T-helper 22 cell (primary cell): Measurements from ENCODE around the gene ANKRD44.

Source experiments
- DNase-seq: peaks from one replicate; pipeline ENCODE4 v3.0.0-alpha.2; 2020; ENCODE audit warnings: low read depth

Gene ANKRD44

DNA sequence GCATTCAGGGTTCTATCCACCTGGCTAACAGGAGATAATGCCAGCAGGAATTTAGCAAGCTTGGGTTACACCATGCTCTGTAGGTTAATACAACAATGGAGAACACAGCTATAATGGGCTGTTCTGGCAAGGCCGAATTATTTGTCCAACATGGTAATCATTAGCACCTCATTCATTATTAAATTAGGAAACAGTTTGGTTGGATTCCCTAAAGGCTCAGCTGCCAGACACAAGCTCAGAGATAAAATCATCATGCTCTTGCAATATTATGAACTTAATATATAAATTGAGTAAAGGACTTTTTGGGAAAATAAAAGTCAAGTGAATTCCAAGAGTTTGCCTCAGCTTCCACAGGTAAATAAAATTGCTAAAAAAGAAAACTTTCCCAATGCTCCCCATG lies 166.4 kb downstream of the ANKRD44 start:
- DNase-seq: no peak

DNA sequence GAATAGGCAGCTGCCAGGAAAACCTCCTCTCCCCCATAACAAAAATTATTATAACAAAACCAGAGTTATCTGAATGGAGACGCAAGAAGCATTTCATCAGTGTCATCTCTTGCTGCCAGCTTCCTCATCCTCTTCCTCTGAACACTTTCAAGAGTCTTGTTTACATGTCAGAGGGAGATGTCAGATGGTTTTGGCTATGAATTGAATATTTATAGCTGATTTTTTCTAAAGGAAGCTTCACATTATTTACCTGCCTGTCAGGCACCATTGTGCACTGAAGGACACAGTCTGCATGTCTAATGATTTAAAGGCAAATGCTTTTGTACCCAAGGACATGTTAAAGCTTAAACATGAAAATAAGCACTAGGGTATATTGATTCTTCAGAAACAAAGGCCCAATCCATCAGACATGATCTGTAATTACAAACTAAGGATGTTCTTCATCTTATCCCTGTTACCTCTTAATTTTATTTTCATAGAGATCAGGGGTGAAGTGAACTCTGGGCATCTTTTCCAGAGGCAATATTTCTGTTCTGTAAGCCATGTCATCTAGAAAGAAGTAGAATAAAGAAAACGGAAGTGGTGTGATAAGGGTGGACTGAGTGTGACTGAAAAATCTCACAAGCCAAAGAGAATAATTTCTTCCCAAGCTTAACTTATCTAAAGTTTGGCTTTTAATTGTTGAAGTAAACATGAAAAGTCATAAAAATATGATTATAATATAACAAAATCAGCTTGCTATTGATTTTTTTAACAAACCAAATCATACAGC lies 168.7 kb downstream of the ANKRD44 start:
- DNase-seq: no peak

GRCh38 chr2:197140045-197140444 lies 170.5 kb downstream of the ANKRD44 start:
- DNase-seq: no peak

DNA sequence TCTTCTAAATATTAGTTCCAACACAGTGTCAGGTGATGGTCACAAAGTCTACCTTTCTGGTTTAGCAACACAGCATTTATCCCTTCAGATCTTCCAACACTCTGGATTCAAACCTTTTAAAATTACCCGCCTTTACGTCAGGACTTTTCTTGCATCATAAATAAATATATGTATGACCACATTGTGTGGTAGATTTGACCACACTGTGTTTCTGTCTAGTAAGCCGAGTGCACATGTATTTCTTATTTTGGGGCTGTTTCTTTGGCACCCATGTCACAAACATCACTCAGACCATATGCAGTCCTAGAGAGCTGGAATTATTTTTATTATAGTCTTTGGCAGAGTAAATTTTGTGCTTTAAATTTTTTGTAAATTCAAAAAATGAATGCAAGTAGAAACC lies 172.1 kb downstream of the ANKRD44 start:
- DNase-seq: no peak

- DNase-seq: no peak
Observed at GRCh38 chr2:197137826-197138477, 172.6 kb downstream of the ANKRD44 start.

DNA sequence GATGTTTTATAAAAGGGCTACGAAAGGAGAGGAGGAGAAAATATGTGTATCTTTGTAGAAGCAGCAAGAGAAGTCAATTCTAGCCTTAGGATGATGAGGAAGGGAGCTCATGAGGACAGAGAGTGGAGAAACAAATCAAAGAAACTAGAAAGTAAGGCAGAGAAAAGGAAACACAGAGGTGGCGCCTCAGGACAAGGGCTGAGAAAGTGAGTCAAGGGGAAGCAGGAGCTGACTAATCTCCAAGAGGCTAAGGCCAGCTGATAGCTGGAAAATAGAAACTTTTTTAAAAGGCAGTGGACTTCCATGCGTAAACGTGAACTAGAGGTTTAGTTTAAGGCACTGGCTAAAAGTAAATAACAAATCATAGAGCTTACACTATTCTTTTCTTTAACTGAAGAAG lies 173.3 kb downstream of the ANKRD44 start:
- no peak for DNase-seq

DNA sequence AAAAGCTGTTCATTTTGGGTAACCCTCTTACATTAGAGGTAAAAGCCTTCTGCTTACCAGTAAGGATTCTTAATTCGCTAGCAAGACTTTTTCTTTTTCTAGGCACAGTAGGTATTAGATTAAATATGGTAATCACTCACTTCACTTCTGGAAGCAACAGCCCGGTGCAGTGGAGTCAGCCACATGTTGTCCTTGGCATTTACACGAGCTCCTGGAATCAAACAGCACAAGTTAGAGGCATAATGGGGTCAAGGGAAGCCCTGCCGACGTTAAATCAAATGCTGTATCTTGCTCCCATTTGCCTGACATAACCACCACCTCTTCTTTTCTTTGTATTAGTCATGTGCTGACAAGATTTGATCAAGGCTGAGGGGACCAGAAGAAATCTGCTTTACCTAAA lies 174.1 kb downstream of the ANKRD44 start:
- no peak for DNase-seq

DNA sequence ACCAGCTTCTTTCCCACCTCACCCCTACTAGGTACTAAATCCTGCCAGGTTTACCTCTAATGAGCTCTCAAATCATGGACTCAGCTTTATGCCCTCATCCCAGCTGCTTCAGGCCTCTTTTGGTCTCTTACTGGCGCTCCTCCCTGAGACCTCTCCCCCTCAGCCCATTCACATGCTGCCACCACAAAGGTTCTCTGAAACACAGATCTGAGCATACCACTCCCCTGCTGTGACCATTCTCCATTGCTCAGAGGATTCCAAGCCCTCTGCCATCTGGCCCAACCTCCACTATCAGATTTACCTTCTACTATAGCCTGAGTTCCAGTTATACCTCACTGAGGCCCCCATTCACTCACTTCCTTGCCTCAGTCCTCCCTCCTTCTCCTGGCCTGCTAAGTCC lies 174.8 kb downstream of the ANKRD44 start:
- DNase-seq: no peak

DNA sequence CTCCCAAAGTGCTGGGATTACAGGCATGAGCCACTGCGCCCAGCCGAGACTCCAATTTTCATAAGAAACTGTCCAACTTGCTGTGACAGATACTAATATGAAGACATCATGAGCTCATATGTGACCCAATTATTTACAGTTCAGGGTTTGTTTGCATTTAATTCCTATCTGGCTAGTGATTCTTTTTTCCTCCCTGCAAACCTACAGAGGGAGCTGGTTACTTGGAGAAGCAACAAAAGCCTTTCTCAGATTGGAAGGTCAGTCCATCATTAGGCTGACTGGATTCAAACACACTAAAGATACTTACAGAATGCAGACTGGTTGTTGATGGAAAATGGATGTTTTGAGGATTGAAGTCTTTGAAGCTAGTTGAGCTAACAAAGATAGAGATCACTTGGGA lies 176.4 kb downstream of the ANKRD44 start:
- DNase-seq: no peak

GRCh38 chr2:197131558-197131855 lies 179.1 kb downstream of the ANKRD44 start:
- no peak for DNase-seq

GRCh38 chr2:197130318-197130717 lies 180.3 kb downstream of the ANKRD44 start:
- DNase-seq: no peak

DNA sequence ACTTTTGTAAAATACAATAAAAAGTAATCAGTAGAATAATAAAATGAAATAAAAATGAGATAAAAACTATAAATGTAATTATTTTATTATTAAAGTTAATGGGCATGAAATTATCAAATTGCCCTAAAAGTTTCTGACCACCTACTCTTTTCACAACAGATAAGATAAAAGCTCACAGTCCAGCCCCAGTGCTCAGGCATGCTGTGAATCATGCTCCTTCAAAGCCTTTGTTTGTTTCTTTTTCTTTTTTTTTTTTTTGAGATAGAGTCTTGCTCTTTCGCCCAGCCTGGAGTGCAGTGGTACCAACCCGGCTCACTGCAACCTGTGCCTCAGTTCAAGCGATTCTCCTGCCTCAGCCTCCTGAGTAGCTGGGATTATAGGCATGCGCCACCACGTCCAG lies 181.7 kb downstream of the ANKRD44 start:
- DNase-seq: no peak

DNA sequence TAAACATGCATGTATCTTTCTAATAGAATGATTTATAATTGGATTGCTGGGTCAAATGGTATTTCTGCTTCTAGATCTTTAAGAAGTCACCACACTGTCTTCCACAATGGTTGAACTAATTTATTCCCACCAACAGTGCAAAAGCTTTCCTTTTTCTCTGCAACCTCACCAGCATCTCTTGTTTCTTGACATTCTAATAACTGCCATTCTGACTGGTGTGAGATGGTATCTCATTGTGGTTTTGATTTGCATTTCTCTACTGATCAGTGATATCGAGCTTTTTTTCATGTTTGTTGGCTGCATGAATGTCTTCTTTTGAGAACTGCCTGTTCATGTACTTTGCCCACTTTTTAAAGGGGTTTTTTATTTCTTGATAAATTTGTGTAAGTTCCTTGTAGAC lies 182.5 kb downstream of the ANKRD44 start:
- DNase-seq: no peak

DNA sequence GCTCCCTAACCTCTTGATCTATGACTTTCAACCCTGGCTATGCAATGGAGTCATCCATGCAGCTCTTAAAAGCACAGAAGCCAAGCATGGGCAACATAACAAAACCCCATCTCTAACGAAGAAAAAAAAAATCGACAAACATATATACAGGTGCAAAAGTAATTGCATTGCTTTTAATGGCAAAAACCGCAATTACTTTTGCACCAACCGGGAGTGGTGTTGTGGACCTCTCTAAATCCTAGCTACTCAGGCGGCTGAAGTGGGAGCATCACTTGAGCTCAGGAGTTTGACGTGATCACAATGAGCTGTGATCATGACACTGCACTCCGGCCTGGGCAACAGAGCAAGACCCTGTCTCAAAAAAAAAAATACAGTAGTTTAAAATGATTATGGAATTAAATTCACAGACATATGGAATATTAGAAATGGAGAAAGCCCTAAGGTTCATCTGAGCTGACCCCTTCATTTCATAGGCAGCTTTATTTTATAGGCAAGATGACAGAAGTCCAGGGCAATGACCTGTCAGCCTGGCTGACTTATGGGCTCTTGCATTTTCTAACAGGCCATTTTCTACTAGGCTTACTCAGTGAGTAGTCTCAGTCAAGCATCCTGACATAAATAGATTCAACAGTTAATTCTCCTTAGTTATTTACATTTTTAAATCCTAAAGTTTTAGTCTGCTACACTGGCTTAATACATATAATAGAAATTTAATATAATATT lies 183.8 kb downstream of the ANKRD44 start:
- DNase-seq: no peak

DNA sequence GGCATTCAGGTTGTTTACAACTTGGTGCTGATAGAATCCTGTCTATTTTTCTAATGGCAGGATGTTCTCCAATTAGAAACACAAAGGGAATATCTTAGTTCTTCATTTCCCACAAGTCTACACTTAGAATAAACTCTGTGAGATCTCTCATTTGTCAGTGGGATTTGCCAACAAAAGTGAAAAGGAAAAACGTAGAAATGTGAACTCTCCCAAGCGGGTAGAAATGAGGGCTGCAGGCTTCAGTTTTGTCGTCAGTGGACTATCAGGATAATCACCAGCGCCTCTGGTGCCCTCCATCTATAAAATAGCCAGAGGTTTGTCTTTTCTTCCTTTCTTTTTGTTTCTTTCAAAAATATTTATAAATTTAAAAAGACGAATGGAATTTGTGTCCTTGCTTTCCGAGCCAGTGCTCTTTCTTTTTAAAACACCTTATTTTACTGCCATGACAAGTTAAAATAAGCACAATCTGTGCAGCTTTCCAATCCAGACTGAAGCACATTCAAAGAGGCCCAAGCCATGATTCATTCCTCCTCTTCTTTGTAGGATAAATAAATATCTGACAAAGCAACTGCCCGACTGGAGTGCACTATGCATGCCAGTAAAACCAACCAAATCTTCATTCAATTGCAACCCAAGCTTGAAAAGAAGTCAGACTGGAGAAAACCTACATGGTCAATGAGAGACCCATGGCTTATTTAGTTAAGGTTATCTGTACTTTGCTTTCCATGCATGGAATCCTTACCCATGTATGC lies 185.8 kb downstream of the ANKRD44 start:
- no peak for DNase-seq

GRCh38 chr2:197122821-197123220 lies 187.8 kb downstream of the ANKRD44 start:
- no peak for DNase-seq

DNA sequence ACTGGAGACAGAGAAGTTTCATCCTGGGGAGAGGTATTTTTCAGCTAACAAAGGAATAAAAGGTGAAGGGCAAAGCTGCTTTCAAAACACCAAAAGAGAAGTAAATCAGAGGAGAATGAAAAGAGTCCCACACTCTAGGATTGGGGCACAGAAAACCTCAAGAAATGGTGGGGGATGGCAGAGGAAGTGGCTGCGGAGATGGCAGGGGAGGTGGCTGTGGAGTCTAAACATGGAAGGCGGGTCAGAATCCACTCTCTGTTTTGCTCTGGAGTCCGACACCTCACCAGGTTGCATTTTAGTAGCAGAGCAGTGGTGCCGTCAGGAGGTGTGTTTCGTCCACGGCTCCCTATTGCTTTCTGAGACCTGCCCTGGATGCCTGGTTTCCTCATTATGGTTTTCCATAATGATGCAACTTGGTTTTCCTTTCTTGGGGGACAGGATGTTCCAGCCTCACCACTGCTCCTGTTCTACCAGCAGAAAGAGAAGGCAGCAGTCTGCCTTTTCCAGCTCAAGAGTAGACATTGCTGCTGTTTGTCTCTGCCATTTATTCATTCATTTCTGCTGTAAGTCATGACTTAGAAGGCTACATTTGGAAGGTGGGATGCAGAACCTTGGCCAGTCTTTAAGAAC lies 188.7 kb downstream of the ANKRD44 start:
- no peak for DNase-seq

DNA sequence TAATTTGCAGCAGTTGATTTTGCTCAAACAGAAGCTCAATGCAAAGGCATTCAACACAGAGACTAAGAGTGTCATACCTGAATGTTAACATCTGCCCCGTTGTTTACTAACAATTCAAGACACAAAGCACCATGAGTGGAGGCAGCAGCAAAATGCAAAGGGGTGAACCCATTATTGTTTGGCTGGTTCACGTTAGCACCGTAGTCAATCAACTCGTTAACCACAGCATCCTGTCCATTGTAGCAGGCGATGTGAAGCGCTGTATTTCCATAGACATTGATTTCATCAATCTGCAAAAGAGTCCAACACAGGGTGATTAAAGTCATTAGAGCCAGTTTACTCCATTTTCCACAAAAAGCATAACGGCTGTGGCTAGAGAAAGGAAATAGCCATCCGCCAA lies 189.3 kb downstream of the ANKRD44 start:
- DNase-seq: no peak

DNA sequence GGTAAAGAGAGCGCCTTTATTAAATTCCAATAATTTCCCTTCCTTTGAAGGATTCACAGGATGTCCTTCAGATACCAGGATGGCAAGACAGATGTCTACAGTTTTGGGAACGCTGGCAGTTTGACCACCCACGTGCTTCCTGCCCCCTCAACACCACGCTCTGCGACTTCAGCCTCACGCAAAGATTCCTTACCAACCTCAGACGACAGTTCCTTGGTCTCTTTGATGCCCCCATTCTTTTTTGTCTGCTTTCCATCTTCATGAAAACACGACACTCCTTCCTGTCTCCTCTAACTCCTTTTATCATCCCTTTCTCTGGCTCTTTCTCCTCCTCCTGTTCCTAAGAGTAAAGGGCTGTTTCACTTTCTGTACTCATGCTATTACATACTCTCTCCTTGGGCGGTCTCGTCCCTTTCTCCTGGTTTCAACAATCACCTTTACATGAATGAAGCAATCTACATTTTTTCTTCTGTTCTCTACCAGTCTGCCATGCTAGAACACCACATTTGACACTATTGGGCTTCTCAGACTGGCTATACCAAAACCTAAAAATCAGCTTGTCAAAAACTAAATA lies 194.2 kb downstream of the ANKRD44 start:
- DNase-seq: no peak

DNA sequence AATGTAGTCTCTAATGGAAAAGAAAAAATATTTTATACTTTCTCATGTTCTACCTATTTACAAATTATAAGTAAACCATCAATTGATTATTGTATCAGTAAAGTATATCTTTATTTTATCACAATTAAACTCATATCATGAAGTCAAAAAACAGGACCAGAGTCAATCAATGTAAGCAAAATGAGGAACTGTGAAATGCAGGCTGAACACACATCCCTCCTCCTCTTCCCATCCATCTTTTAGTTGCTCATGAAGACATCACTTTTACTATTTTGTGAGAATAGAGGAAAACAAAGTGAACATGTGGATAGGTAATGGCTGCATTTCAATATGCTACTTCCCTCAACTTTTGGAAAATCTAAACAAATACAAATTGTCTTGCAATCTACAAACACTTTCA lies 195.3 kb downstream of the ANKRD44 start:
- no peak for DNase-seq

GRCh38 chr2:197113275-197113711 lies 197.3 kb downstream of the ANKRD44 start:
- no peak for DNase-seq

DNA sequence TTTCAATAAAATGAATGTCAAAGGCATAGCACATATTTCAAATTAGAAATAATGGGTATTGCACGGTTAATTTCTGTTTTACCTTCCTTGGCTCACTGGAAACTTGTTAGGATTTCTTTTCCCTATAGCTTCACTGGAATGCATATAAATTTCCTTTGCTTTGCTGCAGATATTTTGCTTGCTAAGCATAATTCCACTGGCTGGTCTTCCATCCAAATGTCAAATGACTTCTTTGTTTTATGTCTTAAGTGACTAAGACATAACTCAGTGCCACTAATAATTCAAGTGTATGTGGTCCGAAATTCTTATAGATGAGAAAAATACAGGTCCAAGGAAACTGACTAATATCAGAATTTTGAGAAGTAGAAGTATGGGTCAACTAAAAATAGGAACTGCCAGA lies 201.3 kb downstream of the ANKRD44 start:
- DNase-seq: no peak
